HG02798 (cell line): ENCODE measurements around the gene PRRC2C.
"Not testable (repeated sequence)": the region's sequence is repeated elsewhere in the genome, so short reads cannot be mapped to it uniquely, and the experiment has no call there.

Experiments
- ATAC-seq: cut with Tn5 transposase; IDR thresholded peaks from one replicate; pipeline ENCODE4 v1.9.1; 2021; ENCODE audit warnings: mild to moderate bottlenecking; ENCODE audit not compliant: unreplicated experiment, poor library complexity

Gene PRRC2C

GRCh38 chr1:171485375-171486047 is at the start of gene PRRC2C:
Gene PRRC2C, plus strand, starts transcription at chr1:171485530. Its CDS starts 26,559 bp downstream, at chr1:171512089.
- peak; percentile 98 for ATAC-seq

GRCh38 chr1:171438441-171438840 is 46.9 kb upstream of the PRRC2C start:
- no peak for ATAC-seq

GRCh38 chr1:171440201-171440600 is 45.1 kb upstream of the PRRC2C start:
- ATAC-seq: not testable (repeated sequence)

- ATAC-seq: not testable (repeated sequence)
Measured at GRCh38 chr1:171441278-171441895, 43.9 kb upstream of the PRRC2C start.

- no peak for ATAC-seq
Measured at GRCh38 chr1:171446386-171446785, 38.9 kb upstream of the PRRC2C start.

- ATAC-seq: no peak
Measured at GRCh38 chr1:171455967-171456366, 29.4 kb upstream of the PRRC2C start.

GRCh38 chr1:171457412-171457811 is 27.9 kb upstream of the PRRC2C start:
- no peak for ATAC-seq

- no peak for ATAC-seq
Measured at GRCh38 chr1:171460018-171460620, 25.2 kb upstream of the PRRC2C start.

GRCh38 chr1:171467626-171468025 is 17.7 kb upstream of the PRRC2C start:
- no peak for ATAC-seq

- peak; percentile 76 for ATAC-seq
Measured at GRCh38 chr1:171468120-171468750, 17.1 kb upstream of the PRRC2C start.

GRCh38 chr1:171470726-171471125 is 14.6 kb upstream of the PRRC2C start:
- no peak for ATAC-seq

- ATAC-seq: peak; percentile 43
Measured at GRCh38 chr1:171472183-171472647, 13.1 kb upstream of the PRRC2C start.

- ATAC-seq: no peak
Measured at GRCh38 chr1:171476829-171477228, 8.5 kb upstream of the PRRC2C start.

GRCh38 chr1:171477804-171478203 is 7.5 kb upstream of the PRRC2C start:
- ATAC-seq: no peak

GRCh38 chr1:171480035-171480434 is 5.3 kb upstream of the PRRC2C start:
- ATAC-seq: no peak

GRCh38 chr1:171484760-171485374 is 463 bp upstream of the PRRC2C start:
- ATAC-seq: peak; percentile 65

- ATAC-seq: peak; percentile 33
Measured at GRCh38 chr1:171486048-171486519, 754 bp downstream of the PRRC2C start.

- no peak for ATAC-seq
Measured at GRCh38 chr1:171487038-171487437, 1.7 kb downstream of the PRRC2C start.

- no peak for ATAC-seq
Measured at GRCh38 chr1:171488190-171488929, 3.0 kb downstream of the PRRC2C start.

GRCh38 chr1:171494076-171494475 is 8.7 kb downstream of the PRRC2C start:
- ATAC-seq: no peak
